WI38 (cell line): ENCODE results near the gene BEGAIN.

ENCODE experiments used
- H3K4me3 ChIP-seq: 2 replicates; pipeline ENCODE4 v1.5.1; 2011; ENCODE audit warnings: low read depth, mild to moderate bottlenecking, control low read depth, low read length
- TF ChIP-seq, protein P1 (sequence below): IDR thresholded peaks from 2 replicates; pipeline ENCODE4 v1.5.1; 2012; ENCODE audit warnings: low read depth, mild to moderate bottlenecking, control low read depth, low read length

Gene BEGAIN

DNA sequence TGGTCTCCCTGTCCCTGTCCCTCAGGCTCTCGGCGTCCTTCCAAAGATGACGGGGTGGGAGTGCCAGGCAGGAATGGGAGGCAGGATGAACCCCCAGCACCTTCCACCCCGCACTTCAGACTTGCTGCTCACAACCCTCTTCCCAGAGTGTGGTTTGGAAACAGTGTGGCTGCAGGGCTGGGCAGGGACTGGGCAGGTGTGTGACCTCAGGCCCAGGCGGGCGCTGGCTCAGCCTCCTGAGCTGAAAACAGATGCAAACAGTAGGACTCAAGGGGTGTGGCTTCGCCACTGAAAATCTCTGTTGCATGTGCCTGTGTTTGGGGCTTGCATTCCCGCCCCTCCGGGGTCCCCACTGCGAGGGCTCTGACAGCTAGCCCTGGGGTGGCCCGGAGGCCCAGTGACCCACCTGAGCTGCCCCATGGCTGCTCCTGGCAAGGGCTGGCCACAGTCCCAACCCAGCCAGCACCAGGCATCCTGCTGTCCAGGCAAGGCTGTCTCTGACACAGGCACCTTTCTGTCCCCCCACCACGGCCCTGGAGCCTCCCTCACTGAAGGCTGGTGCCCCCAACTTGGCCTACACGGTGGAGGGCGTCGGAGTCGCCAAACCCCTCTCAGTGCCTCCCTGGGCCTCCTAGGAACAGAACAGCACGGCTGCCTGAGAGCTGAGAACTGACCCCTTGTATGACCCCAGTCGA, 46.1 kb downstream of the BEGAIN start:
- TF ChIP-seq, protein P1, sequence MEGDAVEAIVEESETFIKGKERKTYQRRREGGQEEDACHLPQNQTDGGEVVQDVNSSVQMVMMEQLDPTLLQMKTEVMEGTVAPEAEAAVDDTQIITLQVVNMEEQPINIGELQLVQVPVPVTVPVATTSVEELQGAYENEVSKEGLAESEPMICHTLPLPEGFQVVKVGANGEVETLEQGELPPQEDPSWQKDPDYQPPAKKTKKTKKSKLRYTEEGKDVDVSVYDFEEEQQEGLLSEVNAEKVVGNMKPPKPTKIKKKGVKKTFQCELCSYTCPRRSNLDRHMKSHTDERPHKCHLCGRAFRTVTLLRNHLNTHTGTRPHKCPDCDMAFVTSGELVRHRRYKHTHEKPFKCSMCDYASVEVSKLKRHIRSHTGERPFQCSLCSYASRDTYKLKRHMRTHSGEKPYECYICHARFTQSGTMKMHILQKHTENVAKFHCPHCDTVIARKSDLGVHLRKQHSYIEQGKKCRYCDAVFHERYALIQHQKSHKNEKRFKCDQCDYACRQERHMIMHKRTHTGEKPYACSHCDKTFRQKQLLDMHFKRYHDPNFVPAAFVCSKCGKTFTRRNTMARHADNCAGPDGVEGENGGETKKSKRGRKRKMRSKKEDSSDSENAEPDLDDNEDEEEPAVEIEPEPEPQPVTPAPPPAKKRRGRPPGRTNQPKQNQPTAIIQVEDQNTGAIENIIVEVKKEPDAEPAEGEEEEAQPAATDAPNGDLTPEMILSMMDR, result no peak
- no peak overlapping the region for H3K4me3 ChIP-seq

DNA sequence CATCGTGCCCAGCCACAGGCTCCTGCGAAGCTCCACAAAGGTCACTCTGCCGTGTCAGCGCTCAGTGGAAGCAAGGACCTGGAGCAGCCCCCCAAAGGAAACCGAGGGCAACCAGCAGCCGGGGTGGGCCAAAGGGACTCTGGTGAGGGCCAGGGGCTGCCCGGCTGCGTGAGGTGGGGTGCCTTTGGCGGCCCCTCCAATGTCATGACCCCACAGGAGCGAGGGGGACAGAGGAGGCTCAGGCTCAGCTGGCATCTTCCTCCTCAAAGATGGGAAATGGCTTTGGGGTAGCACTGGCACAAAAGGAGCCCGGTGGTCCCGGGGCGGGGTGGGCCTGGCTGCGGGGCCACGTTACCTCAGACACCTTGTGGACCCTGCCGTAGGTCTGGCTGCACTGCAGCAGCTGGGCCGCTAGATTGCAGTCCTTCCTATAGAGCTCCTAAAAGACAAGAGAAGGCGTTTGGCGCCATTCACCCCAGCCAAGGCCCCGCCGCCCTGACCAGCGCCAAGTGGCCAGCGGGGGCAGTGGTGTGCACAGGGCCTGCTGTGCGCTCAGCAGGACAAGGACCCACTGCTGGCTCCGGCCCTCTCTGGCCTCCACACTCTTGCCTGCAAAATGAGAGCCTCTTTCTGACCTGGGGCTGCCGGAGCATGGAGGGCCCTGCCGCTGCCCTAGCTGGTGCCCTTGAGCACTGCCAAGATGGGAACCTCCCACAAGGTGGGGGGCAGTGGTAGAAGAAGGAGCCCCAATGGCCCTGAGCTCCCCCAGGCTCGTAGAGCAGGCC, 46.9 kb downstream of the BEGAIN start:
- TF ChIP-seq, protein P1, result peak; percentile 11; the same call in 1 of the 2 replicates
- no peak overlapping the region for H3K4me3 ChIP-seq

DNA sequence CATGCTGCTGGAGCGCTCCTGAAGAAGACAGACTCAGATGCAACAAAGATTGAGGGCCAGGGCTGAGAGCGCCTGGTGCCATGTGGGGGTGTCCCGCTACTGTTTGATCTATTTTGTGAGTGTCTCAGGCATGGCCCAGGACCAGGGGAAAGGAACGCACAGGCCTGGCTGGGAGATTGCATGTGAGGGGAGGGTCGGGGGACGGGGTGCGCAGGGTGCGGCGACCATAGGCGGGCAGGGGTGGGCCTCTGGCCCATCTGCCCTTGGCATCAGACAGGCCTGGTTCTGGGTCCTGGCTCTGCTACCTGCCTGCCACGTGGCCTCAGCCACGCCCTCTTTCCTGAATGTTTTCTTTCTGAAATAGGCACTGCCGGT, 47.5 kb downstream of the BEGAIN start:
- no peak overlapping the region for H3K4me3 ChIP-seq
- TF ChIP-seq, protein P1, result no peak

DNA sequence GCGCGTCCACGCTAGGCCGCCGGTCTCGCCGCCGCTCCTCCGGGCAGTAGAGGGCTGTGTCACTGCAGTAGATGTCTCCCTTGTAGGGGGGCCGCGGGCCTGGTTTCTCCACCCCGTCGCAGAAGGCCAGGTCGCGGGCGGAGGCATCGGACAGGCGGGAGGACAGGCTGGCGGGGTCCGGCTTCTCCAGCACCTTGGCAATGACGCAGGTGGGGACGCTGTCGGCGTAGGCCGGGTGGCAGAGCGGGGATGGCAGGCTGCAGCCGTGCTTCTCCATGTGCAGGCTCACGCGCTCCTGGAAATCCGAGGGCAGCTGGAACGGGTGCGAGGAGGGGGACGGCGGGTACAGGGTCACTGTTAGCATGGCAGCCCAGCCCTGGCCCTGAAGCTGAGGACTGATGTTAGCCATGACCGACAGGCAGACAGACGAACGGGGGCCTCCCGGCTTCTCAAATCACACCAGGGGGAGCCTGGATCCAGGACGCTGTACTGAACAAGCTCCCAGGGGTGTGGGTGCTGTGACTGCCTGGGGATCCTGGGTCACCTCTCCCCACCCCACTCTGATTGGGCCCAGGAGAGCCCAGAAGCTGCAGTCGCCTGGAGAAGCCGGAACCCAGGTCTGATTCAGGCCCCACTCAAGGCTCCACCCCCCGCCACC, 48.1 kb downstream of the BEGAIN start:
- H3K4me3 ChIP-seq, result no peak overlapping the region
- TF ChIP-seq, protein P1, result no peak

DNA sequence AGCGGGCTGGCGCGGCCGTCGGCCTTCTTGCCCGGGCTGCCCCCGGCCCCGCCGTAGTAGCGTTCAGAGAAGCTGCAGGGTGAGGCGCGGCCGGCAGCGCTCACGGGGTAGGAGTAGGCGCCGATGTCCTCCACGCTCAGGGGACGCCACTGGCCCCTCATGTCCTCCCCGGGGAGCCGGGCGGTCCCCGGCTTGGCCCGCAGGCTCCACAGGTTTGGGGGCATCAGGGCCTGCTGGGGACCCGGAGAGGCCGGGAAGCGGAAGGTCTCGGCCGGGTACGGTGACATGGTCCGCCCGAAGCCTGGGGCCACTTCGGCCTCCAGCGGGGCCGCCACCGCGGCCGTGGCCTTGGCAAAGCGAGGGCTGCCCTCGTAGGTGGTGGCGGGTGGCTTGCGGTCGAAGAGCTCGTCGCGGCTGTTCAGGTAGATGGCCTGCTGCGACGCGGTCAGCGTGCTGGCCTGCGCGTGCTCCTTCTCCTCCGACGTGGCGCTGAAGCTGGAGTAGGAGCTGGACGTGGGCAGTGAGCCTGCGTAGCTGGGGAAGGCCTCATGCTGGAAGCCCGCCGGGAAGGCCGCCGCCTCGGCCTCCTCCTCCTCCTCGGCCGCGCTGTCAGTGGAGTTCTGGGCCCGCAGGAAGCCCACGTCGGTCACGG, 48.7 kb downstream of the BEGAIN start:
- TF ChIP-seq, protein P1, result no peak
- no peak overlapping the region for H3K4me3 ChIP-seq

DNA sequence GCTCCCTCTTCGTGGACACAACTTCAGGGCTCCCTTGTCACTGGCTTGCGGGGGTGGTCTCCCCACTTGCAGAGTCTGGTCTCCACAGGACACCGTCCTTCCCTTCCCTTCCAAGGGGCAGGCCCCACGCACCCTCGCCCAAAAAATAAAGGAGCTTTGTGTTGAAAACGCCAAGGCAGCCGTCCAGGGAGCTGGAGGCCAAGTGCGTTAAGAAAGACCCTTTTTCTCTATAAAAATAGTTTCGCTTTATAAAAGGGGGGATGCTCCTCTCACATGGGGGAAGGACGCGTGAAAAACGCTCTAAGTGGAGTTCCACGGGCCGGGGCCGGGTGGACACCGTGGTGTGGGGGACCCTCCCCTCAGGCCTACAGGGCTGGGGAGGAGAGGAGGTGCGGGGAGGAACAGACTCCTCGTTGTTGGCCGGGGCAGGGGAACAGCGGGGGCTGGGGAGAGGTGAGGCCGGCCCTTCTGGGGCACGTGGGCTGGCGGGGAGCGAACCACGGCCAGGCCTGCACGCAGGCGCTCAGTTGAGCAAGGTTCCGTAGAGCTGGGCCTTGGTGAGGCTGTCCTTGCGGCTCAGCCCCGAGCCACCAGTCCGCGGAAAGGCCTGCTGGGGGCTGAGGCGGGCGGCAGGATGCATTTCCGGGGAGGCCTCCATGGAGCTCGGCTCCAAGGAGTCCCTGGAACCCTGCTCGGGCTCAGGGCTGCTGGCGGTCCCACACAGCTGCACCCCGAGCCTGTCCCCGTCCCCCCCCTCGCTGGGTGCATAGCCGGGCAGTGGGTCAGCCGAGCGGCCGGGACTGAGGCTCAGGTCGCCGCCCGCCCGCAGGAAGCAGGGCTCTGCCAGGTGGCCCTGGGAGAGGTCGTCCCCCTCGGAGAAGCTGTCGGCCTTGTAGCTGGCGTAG, 49.5 kb downstream of the BEGAIN start:
- TF ChIP-seq, protein P1, result no peak
- H3K4me3 ChIP-seq, result no peak overlapping the region
